ENCODE results near the gene SCUBE2.
A peak's percentile ranks its signal among the peaks of the same experiment; 100 is the strongest.

The SCUBE2 gene

GRCh38 chr11:9091044-9091922 is at the start of gene SCUBE2:
TSS of gene SCUBE2 (minus strand) at chr11:9091599. CDS start at chr11:9091528, 71 bp downstream.
- Histone ChIP-seq H3K27me3 (ENCODE audit: control insufficient read depth in 1 of 2, insufficient read depth in 2 of 2, low read length in 2 of 2) (no peaks in the 10 kb centered on the region), H3K9ac (ENCODE audit: low read length in 2 of 2) (peak within 1 kb of the TSS; percentile 42 to 55), H3K9me3 (ENCODE audit: control insufficient read depth in 2 of 2, low read length in 2 of 2) (no peaks in the 10 kb centered on the region), H3K27ac (ENCODE audit: low read length) (no peak within 1 kb of the TSS), H3K36me3 (ENCODE audit: control insufficient read depth in 2 of 2, insufficient read depth in 2 of 2, low read length in 2 of 2) (no peaks in the 10 kb centered on the region), H3K4me3 (ENCODE audit: low read length in 2 of 2) (peak within 1 kb of the TSS; percentile 63 to 75), H3K4me1 (ENCODE audit: control insufficient read depth, insufficient read depth, low read length) (peaks cover 16% of the 10 kb centered on the region)

DNA sequence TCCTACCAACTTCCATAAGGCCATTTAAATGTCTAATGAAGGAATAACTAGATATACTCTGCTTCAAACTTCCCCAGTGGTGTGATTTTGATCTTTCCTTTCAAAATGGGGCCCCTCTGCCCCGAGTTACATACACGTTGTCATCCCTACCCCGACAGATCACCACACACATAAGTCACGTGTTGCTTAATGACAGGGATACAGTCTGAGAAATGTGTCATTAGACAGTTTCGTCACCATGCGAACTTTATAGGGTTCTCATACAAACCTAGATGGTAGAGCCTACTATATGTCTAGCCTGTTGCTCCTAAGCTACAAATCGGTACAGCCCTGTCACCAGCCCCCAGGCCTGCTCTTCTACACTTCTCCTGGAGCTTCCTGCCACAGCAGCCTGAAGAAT is 49.8 kb upstream of the SCUBE2 start:
- Histone ChIP-seq H3K9me3 (ENCODE audit: control insufficient read depth in 2 of 2, low read length in 2 of 2) (no peaks in the 10 kb centered on the region), H3K4me1 (ENCODE audit: control insufficient read depth, insufficient read depth, low read length) (peaks cover 40% of the 10 kb centered on the region), H3K27me3 (ENCODE audit: control insufficient read depth in 1 of 2, insufficient read depth in 2 of 2, low read length in 2 of 2) (no peaks in the 10 kb centered on the region), H3K27ac (ENCODE audit: low read length) (no peak overlapping the region), H3K36me3 (ENCODE audit: control insufficient read depth in 2 of 2, insufficient read depth in 2 of 2, low read length in 2 of 2) (peaks cover 37 to 46% of the 10 kb centered on the region in 2 donors), H3K9ac (ENCODE audit: low read length in 2 of 2) (no peak overlapping the region), H3K4me3 (ENCODE audit: low read length in 2 of 2) (no peak overlapping the region)

DNA sequence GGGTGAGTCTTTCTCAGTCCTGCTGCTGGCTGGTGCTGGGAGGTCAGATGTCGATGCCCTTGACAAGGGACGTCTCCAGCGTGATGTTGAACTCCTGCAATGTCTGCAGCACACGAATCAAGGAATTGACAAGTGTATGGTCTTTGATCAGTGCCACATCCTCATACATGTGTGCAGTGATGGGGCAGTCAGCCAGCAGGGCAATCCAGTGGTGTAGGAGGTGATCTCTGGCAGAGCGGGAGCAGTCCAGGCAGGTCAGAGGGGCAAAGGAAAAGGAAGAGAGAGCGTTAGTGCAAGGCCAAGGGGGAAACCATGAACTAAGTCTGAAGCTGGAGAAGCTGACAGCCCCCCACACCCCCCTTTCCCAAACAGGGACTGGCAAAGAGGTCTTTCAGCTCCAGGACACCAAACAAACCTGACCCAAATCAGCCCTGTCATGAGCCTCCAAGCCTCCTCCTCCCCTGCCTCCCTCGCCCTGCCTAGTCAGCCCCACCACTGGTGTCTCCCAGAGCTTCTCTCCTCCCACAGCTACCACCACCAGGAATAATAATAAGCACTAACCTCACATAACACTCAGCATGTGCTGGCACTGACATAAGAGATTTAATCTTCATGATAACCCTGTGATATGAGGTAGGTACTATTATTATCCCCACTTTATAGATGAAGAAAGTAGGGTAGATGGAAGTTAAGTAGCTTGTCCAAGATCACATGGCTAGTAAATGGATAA is 48.4 kb upstream of the SCUBE2 start:
- Histone ChIP-seq H3K4me3 (ENCODE audit: low read length in 2 of 2) (no peak overlapping the region), H3K27ac (ENCODE audit: low read length) (peak overlapping the region; percentile 71), H3K4me1 (ENCODE audit: control insufficient read depth, insufficient read depth, low read length) (peaks cover 40% of the 10 kb centered on the region), H3K27me3 (ENCODE audit: control insufficient read depth in 1 of 2, insufficient read depth in 2 of 2, low read length in 2 of 2) (no peaks in the 10 kb centered on the region), H3K9ac (ENCODE audit: low read length in 2 of 2) (peak overlapping the region; percentile 13 to 59), H3K36me3 (ENCODE audit: control insufficient read depth in 2 of 2, insufficient read depth in 2 of 2, low read length in 2 of 2) (peaks cover 24 to 33% of the 10 kb centered on the region in 2 donors), H3K9me3 (ENCODE audit: control insufficient read depth in 2 of 2, low read length in 2 of 2) (no peaks in the 10 kb centered on the region)

- Histone ChIP-seq H3K4me3 (ENCODE audit: low read length in 2 of 2) (no peak overlapping the region), H3K36me3 (ENCODE audit: control insufficient read depth in 2 of 2, insufficient read depth in 2 of 2, low read length in 2 of 2) (peaks cover 16 to 29% of the 10 kb centered on the region in 2 donors), H3K9ac (ENCODE audit: low read length in 2 of 2) (peak overlapping the region; percentile 58 to 59), H3K4me1 (ENCODE audit: control insufficient read depth, insufficient read depth, low read length) (peaks cover 40% of the 10 kb centered on the region), H3K27ac (ENCODE audit: low read length) (peak overlapping the region; percentile 71), H3K9me3 (ENCODE audit: control insufficient read depth in 2 of 2, low read length in 2 of 2) (no peaks in the 10 kb centered on the region), H3K27me3 (ENCODE audit: control insufficient read depth in 1 of 2, insufficient read depth in 2 of 2, low read length in 2 of 2) (no peaks in the 10 kb centered on the region)
Observed at GRCh38 chr11:9138612-9139579, 47.5 kb upstream of the SCUBE2 start.

- Histone ChIP-seq H3K27ac (ENCODE audit: low read length) (peak overlapping the region; percentile 71), H3K36me3 (ENCODE audit: control insufficient read depth in 2 of 2, insufficient read depth in 2 of 2, low read length in 2 of 2) (peaks cover 14 to 22% of the 10 kb centered on the region in 2 donors)
Observed at GRCh38 chr11:9138133-9138453, 46.7 kb upstream of the SCUBE2 start.

GRCh38 chr11:9137293-9138132 is 46.1 kb upstream of the SCUBE2 start:
- H3K27ac ChIP-seq (ENCODE audit: low read length) = peak overlapping the region; percentile 71
- H3K36me3 ChIP-seq (ENCODE audit: control insufficient read depth in 2 of 2, insufficient read depth in 2 of 2, low read length in 2 of 2) = peaks cover 13 to 18% of the 10 kb centered on the region in 2 donors
- peaks cover 31% of the 10 kb centered on the region for H3K4me1 ChIP-seq (ENCODE audit: control insufficient read depth, insufficient read depth, low read length)
- H3K9ac ChIP-seq (ENCODE audit: low read length in 2 of 2) = peak overlapping the region; percentile 43 to 62
- no peaks in the 10 kb centered on the region for H3K9me3 ChIP-seq (ENCODE audit: control insufficient read depth in 2 of 2, low read length in 2 of 2)
- peak overlapping the region; percentile 5 to 47 for H3K4me3 ChIP-seq (ENCODE audit: low read length in 2 of 2)
- H3K27me3 ChIP-seq (ENCODE audit: control insufficient read depth in 1 of 2, insufficient read depth in 2 of 2, low read length in 2 of 2) = no peaks in the 10 kb centered on the region

More at GRCh38 chr11:9138133-9138453, 46.7 kb upstream of the SCUBE2 start:
- peak overlapping the region in 1 of 2 donors; percentile 22 for H3K9ac ChIP-seq (ENCODE audit: low read length in 2 of 2)
- peaks cover 37% of the 10 kb centered on the region for H3K4me1 ChIP-seq (ENCODE audit: control insufficient read depth, insufficient read depth, low read length)
- no peaks in the 10 kb centered on the region for H3K27me3 ChIP-seq (ENCODE audit: control insufficient read depth in 1 of 2, insufficient read depth in 2 of 2, low read length in 2 of 2)
- H3K9me3 ChIP-seq (ENCODE audit: control insufficient read depth in 2 of 2, low read length in 2 of 2) = no peaks in the 10 kb centered on the region
- H3K4me3 ChIP-seq (ENCODE audit: low read length in 2 of 2) = no peak overlapping the region

DNA sequence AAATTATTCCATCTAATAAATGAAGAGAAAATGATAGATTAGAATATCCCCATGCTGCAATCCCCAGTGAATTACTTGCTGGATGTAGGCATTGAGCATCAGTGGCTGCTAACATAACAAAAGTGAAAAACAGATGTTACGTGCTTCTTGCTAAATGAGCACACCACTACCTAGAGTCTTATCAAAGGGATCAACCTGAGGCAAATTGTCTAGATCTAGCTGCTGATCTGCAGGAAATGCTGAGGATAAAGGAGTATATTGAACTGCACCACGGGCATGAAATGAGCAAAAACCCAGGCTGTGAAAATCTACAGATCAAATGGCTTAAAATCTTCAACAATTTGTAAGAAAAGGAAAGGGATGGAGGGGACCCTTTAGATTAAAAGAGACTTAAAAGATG is 45.3 kb upstream of the SCUBE2 start:
- Histone ChIP-seq H3K27ac (ENCODE audit: low read length) (no peak overlapping the region), H3K4me1 (ENCODE audit: control insufficient read depth, insufficient read depth, low read length) (peaks cover 29% of the 10 kb centered on the region), H3K9me3 (ENCODE audit: control insufficient read depth in 2 of 2, low read length in 2 of 2) (no peaks in the 10 kb centered on the region), H3K27me3 (ENCODE audit: control insufficient read depth in 1 of 2, insufficient read depth in 2 of 2, low read length in 2 of 2) (no peaks in the 10 kb centered on the region), H3K36me3 (ENCODE audit: control insufficient read depth in 2 of 2, insufficient read depth in 2 of 2, low read length in 2 of 2) (peaks cover 6 to 18% of the 10 kb centered on the region in 2 donors), H3K9ac (ENCODE audit: low read length in 2 of 2) (no peak overlapping the region), H3K4me3 (ENCODE audit: low read length in 2 of 2) (no peak overlapping the region)

DNA sequence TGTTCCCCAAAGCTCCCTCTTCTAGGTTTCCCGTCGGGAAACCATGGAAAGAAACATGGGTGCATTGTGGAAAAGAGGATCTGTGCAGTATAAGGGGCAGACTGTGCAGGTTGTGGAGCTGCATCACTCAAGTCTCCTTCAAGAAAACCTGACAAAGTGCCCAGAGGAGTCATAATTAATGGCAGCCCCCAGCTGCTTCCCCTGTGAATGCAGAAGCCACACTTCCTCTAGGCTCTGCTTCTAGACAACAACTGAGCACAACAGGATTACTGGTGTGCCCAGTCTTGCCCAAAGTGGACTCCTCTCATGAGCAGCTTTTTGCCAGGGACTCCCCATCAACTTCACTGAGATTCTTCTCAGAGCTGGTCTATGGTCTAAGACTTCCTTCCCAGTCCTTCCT is 42.6 kb upstream of the SCUBE2 start:
- Histone ChIP-seq H3K27me3 (ENCODE audit: control insufficient read depth in 1 of 2, insufficient read depth in 2 of 2, low read length in 2 of 2) (no peaks in the 10 kb centered on the region), H3K4me1 (ENCODE audit: control insufficient read depth, insufficient read depth, low read length) (peaks cover 18% of the 10 kb centered on the region), H3K4me3 (ENCODE audit: low read length in 2 of 2) (no peak overlapping the region), H3K36me3 (ENCODE audit: control insufficient read depth in 2 of 2, insufficient read depth in 2 of 2, low read length in 2 of 2) (peaks cover 3% of the 10 kb centered on the region in 2 donors), H3K9ac (ENCODE audit: low read length in 2 of 2) (no peak overlapping the region), H3K9me3 (ENCODE audit: control insufficient read depth in 2 of 2, low read length in 2 of 2) (no peaks in the 10 kb centered on the region), H3K27ac (ENCODE audit: low read length) (no peak overlapping the region)

GRCh38 chr11:9132203-9132878 is 40.9 kb upstream of the SCUBE2 start:
- Histone ChIP-seq H3K27ac (ENCODE audit: low read length) (no peak overlapping the region), H3K36me3 (ENCODE audit: control insufficient read depth in 2 of 2, insufficient read depth in 2 of 2, low read length in 2 of 2) (peaks cover 3% of the 10 kb centered on the region in 2 donors), H3K9me3 (ENCODE audit: control insufficient read depth in 2 of 2, low read length in 2 of 2) (no peaks in the 10 kb centered on the region), H3K27me3 (ENCODE audit: control insufficient read depth in 1 of 2, insufficient read depth in 2 of 2, low read length in 2 of 2) (no peaks in the 10 kb centered on the region), H3K4me1 (ENCODE audit: control insufficient read depth, insufficient read depth, low read length) (peaks cover 2% of the 10 kb centered on the region), H3K9ac (ENCODE audit: low read length in 2 of 2) (no peak overlapping the region), H3K4me3 (ENCODE audit: low read length in 2 of 2) (no peak overlapping the region)
